Esophagus squamous epithelium (tissue), 5 donors: ENCODE data around the gene CCDC93. TPM values are rescaled to one million over a fixed set of nuclear protein-coding genes. Genes with fewer than 3 reads are reported as not detected.

ENCODE experiments used
- DNase-seq: peaks from one replicate; lab custom pipeline; 2025; lab: John Stamatoyannopoulos, UW
- H3K27ac ChIP-seq, 4 donors: fragments of 200-600 bp; sonication (generic); one replicate each; pipeline ENCODE4 v1.5.1; 2016 to 2019; ENCODE audit warnings: mild to moderate bottlenecking in 1 of 4
- H3K27me3 ChIP-seq, 4 donors: fragments of 200-600 bp; sonication (generic); 1 replicate in 3 of 4; 2 replicates in 1 of 4; pipeline versions ENCODE4 v1.5.1 to v1.6.0; 2017 to 2021; ENCODE audit warnings: antibody characterized with exemption in 1 of 4
- H3K36me3 ChIP-seq, 3 donors: fragments of 200-600 bp; sonication (generic); one replicate each; pipeline ENCODE4 v1.5.1; 2016 to 2019
- H3K4me1 ChIP-seq, 3 donors: fragments of 200-600 bp; sonication (generic); one replicate each; pipeline ENCODE4 v1.5.1; 2017 to 2019
- H3K4me3 ChIP-seq, 4 donors: fragments of 200-600 bp; sonication (generic); 1 replicate in 3 of 4; 2 replicates in 1 of 4; pipeline ENCODE4 v1.5.1; 2016 to 2019; ENCODE audit warnings: mild to moderate bottlenecking in 2 of 4, moderate library complexity in 1 of 4
- H3K9me3 ChIP-seq, 3 donors: fragments of 200-600 bp; sonication (generic); one replicate each; pipeline ENCODE4 v1.5.1; 2016 to 2019
- POLR2A ChIP-seq, 4 donors: fragments of 450-650 bp; IDR thresholded peaks; one replicate each; pipeline ENCODE4 v1.6.1; 2017; ENCODE audit warnings: antibody characterized with exemption in 4 of 4, mild to moderate bottlenecking in 4 of 4, moderate library complexity in 3 of 4
- WGBS, 2 donors: methylation state at CpG; one replicate each; pipeline ENCODE4 v1.1.5; 2018; 5-methylcytosine and 5-hydroxymethylcytosine counted together
- intact Hi-C: fragments of 100-400 bp; cut with DNase I; formaldehyde crosslinking; loops from one replicate; pipeline ENCODE4 v1.15.0; 2022
- total RNA-seq, 4 donors: library from RNA; depleted of rRNA; stranded (reverse); fragments of >200 nt; gene quantifications; one replicate each; pipeline ENCODE4 v1.1.0, GENCODE V29; 2016
- TF ChIP-seq, protein P1 (sequence below), 6 experiments: fragments of 450-650 bp in 4 of 6; fragments of 200-600 bp in 2 of 6; sonication (generic) in 2 of 6; IDR thresholded peaks; one replicate each; pipeline ENCODE4 v1.5.1; 2016 to 2019; ENCODE audit warnings: antibody characterized with exemption in 6 of 6, mild to moderate bottlenecking in 4 of 6, moderate library complexity in 4 of 6
- donor health status: DM: yes; HTN: yes; CAD: no.

CCDC93 gene
- total RNA-seq, 4 donors from 2014 or later = 10.6 to 20.4 (median 17.2) TPM

DNA sequence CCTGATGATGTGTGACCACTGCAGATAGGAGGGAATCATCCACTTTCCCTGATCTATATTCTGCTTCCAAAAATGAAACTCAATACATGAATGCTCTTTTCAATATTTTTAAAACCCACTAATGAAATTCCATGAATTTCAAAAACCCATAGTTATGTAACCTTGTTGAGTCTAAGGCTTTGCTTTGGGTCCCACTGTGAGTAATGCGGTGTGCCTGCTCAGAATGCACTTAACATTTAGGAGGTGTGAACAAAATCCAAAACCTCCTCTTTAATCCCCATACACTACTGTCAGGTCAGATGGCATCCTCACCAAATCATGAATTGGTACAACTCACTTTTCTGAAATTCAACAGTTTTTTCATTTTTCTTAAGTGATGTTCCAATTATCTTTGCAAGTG is 50.4 kb downstream of the CCDC93 start:
- intact Hi-C loops = no loop called here
- no peaks in the 10 kb centered on the region for H3K27me3 ChIP-seq
- no peaks in the 10 kb centered on the region for H3K4me1 ChIP-seq
- H3K9me3 ChIP-seq = no peaks in the 10 kb centered on the region
- no peak for DNase-seq
- WGBS, 2 donors = 89 to 94% methylated on average over 1 of the region's 1 CpG
- TF ChIP-seq, protein P1, sequence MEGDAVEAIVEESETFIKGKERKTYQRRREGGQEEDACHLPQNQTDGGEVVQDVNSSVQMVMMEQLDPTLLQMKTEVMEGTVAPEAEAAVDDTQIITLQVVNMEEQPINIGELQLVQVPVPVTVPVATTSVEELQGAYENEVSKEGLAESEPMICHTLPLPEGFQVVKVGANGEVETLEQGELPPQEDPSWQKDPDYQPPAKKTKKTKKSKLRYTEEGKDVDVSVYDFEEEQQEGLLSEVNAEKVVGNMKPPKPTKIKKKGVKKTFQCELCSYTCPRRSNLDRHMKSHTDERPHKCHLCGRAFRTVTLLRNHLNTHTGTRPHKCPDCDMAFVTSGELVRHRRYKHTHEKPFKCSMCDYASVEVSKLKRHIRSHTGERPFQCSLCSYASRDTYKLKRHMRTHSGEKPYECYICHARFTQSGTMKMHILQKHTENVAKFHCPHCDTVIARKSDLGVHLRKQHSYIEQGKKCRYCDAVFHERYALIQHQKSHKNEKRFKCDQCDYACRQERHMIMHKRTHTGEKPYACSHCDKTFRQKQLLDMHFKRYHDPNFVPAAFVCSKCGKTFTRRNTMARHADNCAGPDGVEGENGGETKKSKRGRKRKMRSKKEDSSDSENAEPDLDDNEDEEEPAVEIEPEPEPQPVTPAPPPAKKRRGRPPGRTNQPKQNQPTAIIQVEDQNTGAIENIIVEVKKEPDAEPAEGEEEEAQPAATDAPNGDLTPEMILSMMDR (IDR thresholded peaks at IDR 0.05) = no peak
- TF ChIP-seq POLR2A (IDR thresholded peaks at IDR 0.05) = no peak
- H3K4me3 ChIP-seq = no peak overlapping the region
- H3K27ac ChIP-seq = no peak overlapping the region
- H3K36me3 ChIP-seq = peaks cover 0 to 93% (median 0%) of the 10 kb centered on the region in 3 donors

DNA sequence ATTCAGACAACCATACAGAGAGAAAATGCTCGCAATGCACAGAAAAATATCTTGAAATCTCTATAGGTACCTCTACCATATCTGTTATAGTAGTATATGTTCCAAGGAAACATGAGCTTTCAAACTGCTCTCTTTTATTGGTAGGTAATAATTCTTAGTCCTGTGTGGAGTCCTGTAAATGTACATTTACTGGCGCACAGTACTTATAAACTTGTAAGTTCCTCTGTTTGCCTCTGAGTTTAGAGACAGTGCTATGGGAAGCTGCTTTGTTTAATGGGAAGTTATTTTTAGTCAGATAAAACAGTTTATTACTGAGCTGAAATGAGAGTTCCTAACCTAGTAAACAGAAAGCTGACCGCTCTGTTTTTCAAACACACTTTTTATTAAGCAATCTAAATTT is 52.7 kb downstream of the CCDC93 start:
- Histone ChIP-seq H3K27ac (no peak overlapping the region), H3K4me3 (no peak overlapping the region), H3K36me3 (peaks cover 0 to 93% (median 0%) of the 10 kb centered on the region in 3 donors), H3K27me3 (no peaks in the 10 kb centered on the region), H3K9me3 (no peaks in the 10 kb centered on the region), H3K4me1 (no peaks in the 10 kb centered on the region)
- no peak for DNase-seq
- no peak for TF ChIP-seq POLR2A (IDR thresholded peaks at IDR 0.05)
- TF ChIP-seq, protein P1 (IDR thresholded peaks at IDR 0.05) = no peak
- WGBS, 2 donors = 82 to 84% methylated on average over 3 of the region's 3 CpGs
- intact Hi-C loops = no loop called here

DNA sequence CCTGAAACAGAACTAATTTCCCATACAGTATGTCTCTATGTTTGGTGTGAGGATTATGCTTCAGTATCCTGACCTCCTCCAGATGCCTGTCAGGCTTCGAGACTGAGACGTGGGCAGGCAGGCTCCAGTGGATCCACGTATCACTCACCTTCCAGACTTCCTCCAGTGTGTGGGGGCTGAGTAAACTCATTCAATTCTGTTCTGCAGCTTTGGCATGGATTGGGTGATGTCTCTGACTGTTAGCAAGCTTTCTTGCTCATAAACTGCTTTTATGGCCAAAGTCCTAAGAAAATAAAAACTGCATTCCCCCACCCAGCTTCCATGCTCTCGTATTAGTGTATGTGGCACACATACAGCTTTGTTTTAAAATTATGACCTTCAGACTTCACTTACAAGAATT is 53.6 kb downstream of the CCDC93 start:
- DNase-seq = no peak
- Histone ChIP-seq H3K9me3 (no peaks in the 10 kb centered on the region), H3K4me1 (no peaks in the 10 kb centered on the region), H3K27ac (no peak overlapping the region), H3K36me3 (peaks cover 0 to 95% (median 0%) of the 10 kb centered on the region in 3 donors), H3K27me3 (no peaks in the 10 kb centered on the region), H3K4me3 (no peak overlapping the region)
- intact Hi-C loops = no loop called here
- TF ChIP-seq POLR2A (IDR thresholded peaks at IDR 0.05) = no peak
- TF ChIP-seq, protein P1 (IDR thresholded peaks at IDR 0.05) = no peak
- WGBS, 2 donors = 77 to 92% methylated on average over 4 of the region's 4 CpGs

DNA sequence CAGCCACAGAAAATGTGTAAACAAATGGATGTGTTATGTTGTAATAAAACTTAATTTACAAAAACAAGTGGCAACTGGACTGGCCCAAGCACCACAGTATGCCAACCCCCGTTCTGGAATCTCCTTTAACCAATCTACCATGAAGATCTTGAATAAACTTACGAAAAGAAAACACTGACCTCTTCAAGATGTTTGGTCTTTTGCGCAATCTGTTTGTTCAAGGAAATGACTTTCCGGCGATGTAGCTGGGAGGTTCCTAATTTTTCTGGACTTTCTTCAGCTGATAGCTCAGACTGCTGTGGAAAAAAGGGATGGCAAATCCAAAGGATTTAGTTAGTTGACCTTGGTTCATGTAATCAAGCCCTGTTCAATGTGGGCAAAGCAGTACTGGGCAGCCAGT is 55.7 kb downstream of the CCDC93 start:
- no peak for TF ChIP-seq POLR2A (IDR thresholded peaks at IDR 0.05)
- TF ChIP-seq, protein P1 (IDR thresholded peaks at IDR 0.05) = no peak
- DNase-seq = no peak
- no peaks in the 10 kb centered on the region for H3K4me1 ChIP-seq
- H3K27me3 ChIP-seq = no peaks in the 10 kb centered on the region
- H3K9me3 ChIP-seq = no peaks in the 10 kb centered on the region
- H3K27ac ChIP-seq = no peak overlapping the region
- H3K36me3 ChIP-seq = peaks cover 0 to 96% (median 7%) of the 10 kb centered on the region in 3 donors
- intact Hi-C loops = no loop called here
- no peak overlapping the region for H3K4me3 ChIP-seq
- 75 to 84% methylated on average over 5 of the region's 5 CpGs for WGBS, 2 donors

DNA sequence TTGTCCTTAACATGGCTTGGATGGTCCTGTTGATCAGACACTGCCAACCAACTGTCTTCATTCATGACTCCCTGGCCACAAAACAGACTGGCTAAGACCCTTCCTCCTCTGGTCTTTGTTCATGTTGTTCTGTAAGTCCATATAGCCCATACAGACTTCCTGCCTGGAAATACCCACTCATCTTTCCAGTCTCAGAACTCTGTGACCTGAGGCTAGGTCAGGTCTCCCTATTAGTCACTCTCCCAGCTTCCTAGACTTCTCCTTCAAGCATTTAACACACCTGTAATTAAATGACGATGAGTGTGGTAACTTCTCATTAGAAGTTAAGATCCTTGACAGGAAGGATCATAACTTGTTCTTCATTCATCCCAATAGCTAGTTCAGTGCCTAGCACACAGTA is 56.3 kb downstream of the CCDC93 start:
- Histone ChIP-seq H3K27ac (no peak overlapping the region), H3K36me3 (peaks cover 0 to 96% (median 7%) of the 10 kb centered on the region in 3 donors), H3K9me3 (no peaks in the 10 kb centered on the region), H3K27me3 (no peaks in the 10 kb centered on the region), H3K4me1 (no peaks in the 10 kb centered on the region), H3K4me3 (no peak overlapping the region)
- DNase-seq = no peak
- intact Hi-C loops = no loop called here
- TF ChIP-seq POLR2A (IDR thresholded peaks at IDR 0.05) = no peak
- TF ChIP-seq, protein P1 (IDR thresholded peaks at IDR 0.05) = no peak
- WGBS, 2 donors = 78% methylated on average over 1 of the region's 1 CpG
